HEK293T (cell line): Measurements from ENCODE around the gene BCL2.

Experiments used
- CTCF ChIA-PET: fragments of 350-600 bp; formaldehyde crosslinking; extraction: SDS; loops from one replicate; lab custom pipeline; 2021; ENCODE audit warnings: antibody characterized with exemption, inconsistent platforms; lab: Yijun Ruan, JAX
- POLR2A ChIA-PET: fragments of 350-600 bp; formaldehyde crosslinking; extraction: SDS; loops from one replicate; lab custom pipeline; 2020; ENCODE audit warnings: antibody characterized with exemption, inconsistent platforms; lab: Yijun Ruan, JAX
- DNase-seq: peaks from one replicate; pipeline ENCODE4 v3.0.0; 2012; ENCODE audit warnings: mixed read lengths; ENCODE audit errors: extremely low spot score
- ARNT ChIP-seq: fragments of 450-650 bp; IDR thresholded peaks from 2 replicates; pipeline ENCODE4 v1.6.1; 2017; ENCODE audit warnings: mild to moderate bottlenecking
- BHLHE40 ChIP-seq: fragments of 450-650 bp; IDR thresholded peaks from 2 replicates; pipeline ENCODE4 v1.6.1; 2016; ENCODE audit warnings: mild to moderate bottlenecking, moderate library complexity, borderline replicate concordance
- CTBP1 ChIP-seq: fragments of 450-650 bp; IDR thresholded peaks from 2 replicates; pipeline ENCODE4 v1.6.1; 2016; ENCODE audit warnings: borderline replicate concordance
- ELF4 ChIP-seq: fragments of 450-650 bp; IDR thresholded peaks from 2 replicates; pipeline ENCODE4 v1.6.1; 2017; ENCODE audit warnings: antibody characterized with exemption
- FOXA1 ChIP-seq: fragments of 450-650 bp; IDR thresholded peaks from 2 replicates; pipeline ENCODE4 v1.6.1; 2016; ENCODE audit warnings: mild to moderate bottlenecking
- FOXK2 ChIP-seq: fragments of 450-650 bp; IDR thresholded peaks from 2 replicates; pipeline ENCODE4 v1.6.1; 2016; ENCODE audit warnings: mild to moderate bottlenecking
- FOXM1 ChIP-seq: fragments of 450-650 bp; IDR thresholded peaks from 2 replicates; pipeline ENCODE4 v1.6.1; 2017; ENCODE audit warnings: mild to moderate bottlenecking, borderline replicate concordance
- HDGF ChIP-seq: fragments of 450-650 bp; IDR thresholded peaks from 2 replicates; pipeline ENCODE4 v1.6.1; 2017; ENCODE audit warnings: antibody characterized with exemption, borderline replicate concordance
- L3MBTL2 ChIP-seq: fragments of 450-650 bp; conservative IDR thresholded peaks from 2 replicates; pipeline ENCODE4 v1.6.1; 2016; ENCODE audit warnings: mild to moderate bottlenecking
- LEF1 ChIP-seq: fragments of 450-650 bp; IDR thresholded peaks from 2 replicates; pipeline ENCODE4 v1.6.1; 2017; ENCODE audit warnings: mild to moderate bottlenecking, borderline replicate concordance
- NFRKB ChIP-seq: fragments of 450-650 bp; IDR thresholded peaks from 2 replicates; pipeline ENCODE4 v1.6.1; 2016; ENCODE audit warnings: mild to moderate bottlenecking, moderate library complexity
- PKNOX1 ChIP-seq: fragments of 450-650 bp; IDR thresholded peaks from 2 replicates; pipeline ENCODE4 v1.6.1; 2016
- SP1 ChIP-seq: fragments of 450-650 bp; IDR thresholded peaks from 2 replicates; pipeline ENCODE4 v1.6.1; 2017
- SUZ12 ChIP-seq: fragments of 450-650 bp; IDR thresholded peaks from 2 replicates; pipeline ENCODE4 v1.6.1; 2016; ENCODE audit warnings: mild to moderate bottlenecking
- ZNF384 ChIP-seq: fragments of 450-650 bp; IDR thresholded peaks from 2 replicates; pipeline ENCODE4 v1.6.1; 2016

Gene BCL2

DNA sequence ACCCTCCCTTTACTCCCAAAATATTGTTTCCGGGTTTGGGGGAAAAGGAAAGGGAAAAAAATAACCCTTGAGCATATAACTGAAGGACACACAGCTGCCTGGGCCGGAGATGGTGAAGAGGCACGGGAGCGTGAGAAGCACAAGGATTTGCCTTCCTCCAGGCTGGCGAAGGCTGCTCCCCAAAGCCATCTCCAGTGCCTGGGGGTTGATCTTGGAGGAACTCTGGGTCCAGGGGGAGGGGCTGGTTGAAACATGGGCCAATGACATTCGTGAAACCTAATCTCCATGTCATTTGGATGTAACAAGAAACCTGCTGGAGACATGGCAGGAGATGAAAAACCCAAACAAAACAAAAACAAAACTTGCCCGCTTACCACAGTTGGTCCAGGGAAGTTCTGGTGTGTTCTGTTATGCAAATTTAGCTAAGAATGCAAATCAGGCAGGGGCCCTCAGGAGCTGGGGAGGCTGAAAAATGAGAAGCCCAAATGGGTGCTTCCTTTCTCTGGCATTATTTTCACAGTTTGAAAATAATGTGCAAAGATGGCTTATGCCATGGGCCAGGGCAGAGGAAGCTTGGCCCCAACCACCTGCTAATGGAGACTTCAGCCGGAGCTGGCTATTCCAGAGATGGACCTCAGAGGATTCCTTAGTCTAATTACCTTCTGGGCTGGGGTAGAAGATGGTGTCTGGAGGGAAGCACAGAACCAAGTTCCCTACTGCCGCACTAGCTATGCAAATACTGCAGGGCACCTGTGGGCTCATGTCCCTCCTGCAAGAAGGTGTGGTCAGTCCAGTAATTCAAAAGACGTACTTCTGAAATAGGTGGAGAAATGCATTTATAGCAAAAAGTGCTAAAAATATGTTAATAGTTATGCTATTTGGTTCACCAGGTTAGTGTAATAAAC, 180.9 kb downstream of the BCL2 start:
- POLR2A ChIA-PET: no interaction called here
- CTCF ChIA-PET: no interaction called here
- TF ChIP-seq L3MBTL2 (no peak), ARNT (no peak), BHLHE40 (no peak), NFRKB (no peak), SP1 (no peak), FOXM1 (no peak), PKNOX1 (no peak), FOXK2 (no peak), LEF1 (no peak), HDGF (no peak), FOXA1 (no peak), CTBP1 (no peak)
- DNase-seq: no peak

GRCh38 chr18:63137999-63138435, 181.6 kb downstream of the BCL2 start:
- no peak for TF ChIP-seq ARNT
- TF ChIP-seq PKNOX1: no peak
- TF ChIP-seq ELF4: no peak
- TF ChIP-seq HDGF: no peak
- no peak for TF ChIP-seq NFRKB
- TF ChIP-seq SUZ12: no peak
- TF ChIP-seq SP1: no peak
- no peak for TF ChIP-seq CTBP1
- TF ChIP-seq L3MBTL2: no peak
- no peak for TF ChIP-seq ZNF384
- TF ChIP-seq FOXK2: no peak
- POLR2A ChIA-PET: no interaction called here
- DNase-seq: no peak
- CTCF ChIA-PET: no interaction called here

DNA sequence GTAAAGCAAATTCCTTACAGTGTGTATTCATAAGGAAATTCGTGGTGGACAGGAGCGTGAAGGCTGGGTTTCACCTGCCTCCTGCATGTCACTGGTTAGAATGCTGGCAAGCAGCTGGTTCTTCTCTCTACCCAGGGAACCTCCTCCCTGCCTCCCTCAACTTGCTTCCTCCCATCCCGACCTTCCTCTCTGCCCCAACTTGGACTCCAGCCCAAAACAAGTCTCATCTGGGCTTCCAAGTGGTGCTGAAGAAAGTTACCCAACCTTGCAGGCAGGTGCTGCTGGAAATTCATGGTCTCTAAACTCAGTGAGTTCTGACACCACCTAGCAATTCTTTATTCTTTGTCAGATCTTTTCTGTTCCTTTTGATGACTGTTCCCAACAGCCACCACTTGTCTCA, 184.5 kb downstream of the BCL2 start:
- CTCF ChIA-PET: interaction anchor here (0.8 kb wide), 1 partner anchor 15 kb away, joined by 4 read pairs; no protein-coding TSS in a partner anchor
- no peak for TF ChIP-seq FOXK2
- TF ChIP-seq PKNOX1: no peak
- TF ChIP-seq FOXA1: no peak
- TF ChIP-seq SUZ12: no peak
- TF ChIP-seq FOXM1: no peak
- no peak for TF ChIP-seq SP1
- POLR2A ChIA-PET: interaction anchor here (0.7 kb wide), 1 partner anchor 233 kb away, joined by 3 read pairs; no protein-coding TSS in a partner anchor
- DNase-seq: no peak

- TF ChIP-seq PKNOX1: no peak
- TF ChIP-seq L3MBTL2: no peak
- no peak for TF ChIP-seq FOXM1
- no peak for TF ChIP-seq HDGF
- DNase-seq: no peak
- ChIA-PET POLR2A (interaction anchor here (0.9 kb wide), 1 partner anchor 185 kb away, joined by 3 read pairs; no protein-coding TSS in a partner anchor), CTCF (interaction anchor here (1.1 kb wide), 1 partner anchor 22 kb away, joined by 4 read pairs; no protein-coding TSS in a partner anchor)
Measured at GRCh38 chr18:63132819-63133200, 186.8 kb downstream of the BCL2 start.

GRCh38 chr18:63131959-63132818, 187.4 kb downstream of the BCL2 start:
- ChIA-PET CTCF (interaction anchor here (0.8 to 2.4 kb wide), 3 partner anchors 18 to 185 kb away, joined by 3 to 15 read pairs (median 4); no protein-coding TSS in a partner anchor), POLR2A (interaction anchor here (0.9 kb wide), 1 partner anchor 186 kb away, joined by 3 read pairs; no protein-coding TSS in a partner anchor)
- no peak for DNase-seq
- TF ChIP-seq PKNOX1 (no peak), NFRKB (no peak), SP1 (no peak), ARNT (no peak), FOXM1 (no peak), ELF4 (no peak), BHLHE40 (no peak), FOXA1 (no peak), SUZ12 (no peak), HDGF (no peak), ZNF384 (no peak)
